PC-3 (cell line): ENCODE results near the gene NDUFV1. TPM values are rescaled to one million over a fixed set of nuclear protein-coding genes. Genes with fewer than 3 reads are reported as not detected.

ENCODE experiments used
- ATAC-seq: fragments of 200-7000 bp; cut with Tn5 transposase; 2 replicates; pipeline ENCODE4 v1.9.1; 2020; ENCODE audit warnings: mild to moderate bottlenecking, moderate library complexity
- BruUV-seq: library from RNA; stranded (reverse); fragments of 400-500 nt; replicated peaks from 2 replicates; lab custom pipeline; 2021; lab: Mats Ljungman, UMichigan
- CTCF ChIA-PET: fragments of 300-600 bp; sonication (Branson Sonifier 250); formaldehyde crosslinking; loops from one replicate; lab custom pipeline; 2022; ENCODE audit warnings: antibody characterized with exemption; lab: Charles Lee
- POLR2A ChIA-PET: fragments of 300-600 bp; sonication (Branson Sonifier 250); formaldehyde crosslinking; loops from one replicate; lab custom pipeline; 2022; ENCODE audit warnings: antibody characterized with exemption; ENCODE audit not compliant: unreplicated experiment; lab: Charles Lee
- DNase-seq: peaks from one replicate; pipeline ENCODE4 v3.0.0-alpha.2; 2015
- H2AFZ ChIP-seq: fragments of 300-600 bp; sonication (generic); 2 replicates; pipeline ENCODE4 v1.6.0; 2016; ENCODE audit warnings: antibody characterized with exemption, low read length
- H3F3A ChIP-seq: fragments of 300-600 bp; sonication (generic); one replicate; pipeline ENCODE4 v1.6.0; 2017; ENCODE audit warnings: antibody characterized with exemption, low read length, control low read depth, mild to moderate bottlenecking; ENCODE audit not compliant: unreplicated experiment
- H3K27ac ChIP-seq: fragments of 300-600 bp; sonication (generic); 2 replicates; pipeline ENCODE4 v1.5.1; 2016; ENCODE audit warnings: mild to moderate bottlenecking, low read length
- H3K27me3 ChIP-seq: fragments of 300-600 bp; sonication (generic); 2 replicates; pipeline ENCODE4 v1.6.1; 2016; ENCODE audit warnings: low read length, mixed read lengths
- H3K36me3 ChIP-seq: fragments of 300-600 bp; sonication (generic); 2 replicates; pipeline ENCODE4 v1.6.1; 2016; ENCODE audit warnings: low read depth, mixed run types, low read length, mixed read lengths
- H3K4me1 ChIP-seq: fragments of 300-600 bp; sonication (generic); 2 replicates; pipeline ENCODE4 v1.5.1; 2016; ENCODE audit warnings: low read length; ENCODE audit not compliant: insufficient read depth
- H3K4me2 ChIP-seq: fragments of 300-600 bp; sonication (generic); 2 replicates; pipeline ENCODE4 v1.6.0; 2016; ENCODE audit warnings: low read length
- H3K4me3 ChIP-seq: fragments of 300-600 bp; sonication (generic); 2 replicates; pipeline ENCODE4 v1.5.1; 2016; ENCODE audit warnings: mild to moderate bottlenecking, low read length, mixed read lengths
- H3K79me2 ChIP-seq: fragments of 300-600 bp; sonication (generic); 2 replicates; pipeline ENCODE4 v1.6.1; 2017; ENCODE audit warnings: low read length, mixed read lengths
- H3K9ac ChIP-seq: fragments of 300-600 bp; sonication (generic); 2 replicates; pipeline ENCODE4 v1.6.0; 2016; ENCODE audit warnings: mild to moderate bottlenecking, low read length
- H3K9me2 ChIP-seq: fragments of 300-600 bp; sonication (generic); replicated peaks from 2 replicates; pipeline ENCODE4 v1.6.1; 2016; ENCODE audit warnings: mixed run types, low read length, mixed read lengths
- H3K9me3 ChIP-seq: fragments of 300-600 bp; sonication (generic); 2 replicates; pipeline ENCODE4 v1.6.1; 2016; ENCODE audit warnings: low read length, mixed read lengths
- H4K20me1 ChIP-seq: fragments of 300-600 bp; sonication (generic); 2 replicates; pipeline ENCODE4 v1.6.1; 2016; ENCODE audit warnings: low read length, mixed read lengths
- EZH2 ChIP-seq: fragments of 300-600 bp; sonication (generic); IDR thresholded peaks from one replicate; pipeline ENCODE4 v1.6.1; 2017; ENCODE audit warnings: antibody characterized with exemption, mild to moderate bottlenecking, low read length; ENCODE audit not compliant: unreplicated experiment
- EZH2phosphoT487 ChIP-seq: fragments of 300-600 bp; sonication (generic); IDR thresholded peaks from 2 replicates; pipeline ENCODE4 v1.6.1; 2018; ENCODE audit warnings: mild to moderate bottlenecking, antibody characterized with exemption, low read length, borderline replicate concordance
- intact Hi-C: fragments of 100-400 bp; cut with micrococcal nuclease; formaldehyde crosslinking; loops from 2 replicates; pipeline ENCODE4 v1.9.0; 2023
- total RNA-seq: library from RNA; depleted of rRNA; stranded (reverse); fragments of >200 nt; gene quantifications from 2 replicates; pipeline ENCODE4 v1.2.3, GENCODE V29; 2014
- TF ChIP-seq, protein P1 (sequence below): fragments of 300-600 bp; sonication (generic); conservative IDR thresholded peaks from 2 replicates; pipeline ENCODE4 v1.5.1; 2017; ENCODE audit warnings: antibody characterized with exemption, low read depth, mild to moderate bottlenecking, low read length

Gene NDUFV1
- total RNA-seq, 1 experiment from 2014 or later, result 499 TPM

DNA sequence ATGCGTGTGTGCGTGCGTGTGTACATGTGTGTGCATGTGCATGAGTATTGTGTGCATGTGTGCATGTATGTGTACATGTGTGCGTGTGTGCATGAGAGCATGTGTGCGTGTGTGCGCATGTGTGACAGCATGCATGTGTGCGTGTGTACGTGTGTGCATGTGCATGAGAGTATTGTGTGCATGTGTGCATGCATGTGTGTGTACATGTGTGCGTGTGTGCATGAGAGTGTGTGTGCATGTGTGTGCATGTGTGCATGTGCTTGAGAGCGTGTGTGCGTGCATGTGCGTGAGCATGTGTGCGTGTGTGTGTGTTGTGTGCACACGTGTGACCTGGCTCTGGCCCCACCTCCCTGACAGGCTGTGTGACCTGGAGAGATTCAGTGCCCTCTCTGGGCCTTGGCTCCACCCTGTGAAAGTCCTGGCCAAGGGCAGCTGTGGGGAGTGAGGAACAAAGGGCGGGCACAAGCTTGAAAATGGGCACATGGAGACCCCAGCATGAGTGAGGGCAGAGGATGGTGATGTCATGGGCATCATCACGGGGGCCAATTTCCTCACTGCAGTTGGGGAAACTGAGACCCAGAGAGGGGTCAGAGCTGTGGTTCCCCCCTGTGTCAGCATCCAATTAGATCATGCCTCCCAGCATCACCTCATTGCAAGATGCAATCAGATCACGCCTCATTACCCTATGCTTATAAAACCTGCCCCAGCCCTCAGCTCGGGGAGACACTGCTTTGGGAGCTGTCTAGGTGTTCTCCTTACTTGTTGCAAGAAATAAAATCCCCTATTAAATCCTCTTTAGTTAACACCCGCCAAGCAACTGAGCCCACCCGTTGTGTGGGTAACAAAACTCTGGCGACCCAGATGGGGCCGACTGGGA lies 43.1 kb downstream of the NDUFV1 start:
- Histone ChIP-seq H3K27me3 (no peaks in the 10 kb centered on the region), H3K36me3 (no peaks in the 10 kb centered on the region), H3K9ac (no peak overlapping the region), H3K9me2 (no peaks in the 10 kb centered on the region), H3K79me2 (no peaks in the 10 kb centered on the region), H3K4me2 (no peak overlapping the region), H4K20me1 (no peaks in the 10 kb centered on the region), H3K27ac (no peak overlapping the region), H3K9me3 (no peaks in the 10 kb centered on the region), H3F3A (no peaks in the 10 kb centered on the region), H3K4me1 (no peaks in the 10 kb centered on the region), H3K4me3 (no peak overlapping the region), H2AFZ (no peak overlapping the region)
- no TSS peak for BruUV-seq
- CTCF ChIA-PET, result no interaction called here
- DNase-seq (no peak), ATAC-seq (no peak)
- POLR2A ChIA-PET, result no interaction called here
- TF ChIP-seq EZH2 (no peak), EZH2phosphoT487 (no peak)
- TF ChIP-seq, protein P1, sequence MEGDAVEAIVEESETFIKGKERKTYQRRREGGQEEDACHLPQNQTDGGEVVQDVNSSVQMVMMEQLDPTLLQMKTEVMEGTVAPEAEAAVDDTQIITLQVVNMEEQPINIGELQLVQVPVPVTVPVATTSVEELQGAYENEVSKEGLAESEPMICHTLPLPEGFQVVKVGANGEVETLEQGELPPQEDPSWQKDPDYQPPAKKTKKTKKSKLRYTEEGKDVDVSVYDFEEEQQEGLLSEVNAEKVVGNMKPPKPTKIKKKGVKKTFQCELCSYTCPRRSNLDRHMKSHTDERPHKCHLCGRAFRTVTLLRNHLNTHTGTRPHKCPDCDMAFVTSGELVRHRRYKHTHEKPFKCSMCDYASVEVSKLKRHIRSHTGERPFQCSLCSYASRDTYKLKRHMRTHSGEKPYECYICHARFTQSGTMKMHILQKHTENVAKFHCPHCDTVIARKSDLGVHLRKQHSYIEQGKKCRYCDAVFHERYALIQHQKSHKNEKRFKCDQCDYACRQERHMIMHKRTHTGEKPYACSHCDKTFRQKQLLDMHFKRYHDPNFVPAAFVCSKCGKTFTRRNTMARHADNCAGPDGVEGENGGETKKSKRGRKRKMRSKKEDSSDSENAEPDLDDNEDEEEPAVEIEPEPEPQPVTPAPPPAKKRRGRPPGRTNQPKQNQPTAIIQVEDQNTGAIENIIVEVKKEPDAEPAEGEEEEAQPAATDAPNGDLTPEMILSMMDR, result no peak
- intact Hi-C loops, result no loop called here

DNA sequence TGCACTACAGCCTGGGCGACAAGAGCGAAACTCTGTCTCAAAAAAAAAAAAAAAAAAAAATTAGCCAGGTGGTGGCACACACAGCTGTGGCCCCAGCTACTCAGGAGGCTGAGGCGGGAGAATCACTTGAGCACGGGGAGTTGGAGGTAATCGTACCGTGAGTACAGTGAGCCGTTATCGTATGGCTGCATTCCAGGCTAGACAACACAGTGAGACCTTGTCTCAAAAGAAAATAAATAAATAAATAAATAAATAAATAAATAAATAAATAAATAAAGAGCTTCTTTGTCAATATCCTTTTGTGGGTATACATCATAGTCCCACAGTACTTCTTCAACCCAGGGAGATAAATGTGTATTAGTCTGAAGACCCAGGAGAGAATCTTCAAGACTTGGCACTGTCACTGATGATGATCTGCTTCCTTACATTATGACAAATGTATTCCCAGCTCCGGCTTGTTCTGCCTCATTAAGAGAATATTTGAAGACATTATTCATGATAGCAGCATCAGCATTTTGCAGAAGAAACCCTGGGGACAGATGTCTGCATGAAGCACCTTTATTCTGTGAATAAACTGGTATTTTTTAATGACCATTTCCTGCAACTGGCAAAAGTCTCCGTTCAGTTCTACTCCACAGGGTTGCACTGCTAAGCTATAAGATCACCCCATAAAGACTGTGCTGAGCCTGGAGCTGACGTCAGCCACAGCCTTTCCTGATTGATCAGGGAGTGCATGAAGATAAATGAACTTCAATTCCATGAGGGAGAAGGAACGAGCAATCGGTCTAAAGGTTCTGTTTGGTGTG lies 45.4 kb downstream of the NDUFV1 start:
- ChIA-PET CTCF (interaction anchor here (0.6 kb wide), 1 partner anchor 23 kb away, joined by 3 read pairs; the partner anchor contains the start of gene NUDT8), POLR2A (no interaction called here)
- BruUV-seq, result no TSS peak
- H3K4me2 ChIP-seq, result no peak overlapping the region
- H3K4me1 ChIP-seq, result peaks cover 8% of the 10 kb centered on the region
- DNase-seq (peak; percentile 10), ATAC-seq (0 out of 2 replicates have a peak, but pooled peaks have one; percentile 16)
- no peak for TF ChIP-seq EZH2
- TF ChIP-seq EZH2phosphoT487, result no peak
- TF ChIP-seq, protein P1, result no peak
- no peak overlapping the region for H3K27ac ChIP-seq
- H4K20me1 ChIP-seq, result no peaks in the 10 kb centered on the region
- no peaks in the 10 kb centered on the region; the same call in 1 of the 2 replicates for H3K36me3 ChIP-seq
- no peaks in the 10 kb centered on the region for H3K9me2 ChIP-seq
- no peak overlapping the region for H2AFZ ChIP-seq
- no peaks in the 10 kb centered on the region for H3K27me3 ChIP-seq
- H3K79me2 ChIP-seq, result no peaks in the 10 kb centered on the region
- intact Hi-C loops, result no loop called here
- no peak overlapping the region for H3K4me3 ChIP-seq
- no peak overlapping the region for H3K9ac ChIP-seq
- H3K9me3 ChIP-seq, result 0 out of 2 replicates have a peak, but pooled peaks cover 8% of the 10 kb centered on the region
- peaks cover 2% of the 10 kb centered on the region for H3F3A ChIP-seq
